DMS53 treated with DMSO at 0.1 percent for 48 hours (cell line): ENCODE measurements around the gene IL22RA2.
A peak's percentile ranks its signal among the peaks of the same experiment; 100 is the strongest.
"Not testable (repeated sequence)": the region's sequence is repeated elsewhere in the genome, so short reads cannot be mapped to it uniquely, and the experiment has no call there.

Experiments
- DNase-seq: peaks from one replicate; lab custom pipeline; 2025; ENCODE audit not compliant: unreplicated experiment; lab: John Stamatoyannopoulos, UW

IL22RA2 gene

GRCh38 chr6:137126875-137127485 lies 46.5 kb downstream of the IL22RA2 start:
- DNase-seq = no peak

- DNase-seq = no peak
Measured at GRCh38 chr6:137123078-137123477, 50.4 kb downstream of the IL22RA2 start.

GRCh38 chr6:137122612-137123011 lies 50.8 kb downstream of the IL22RA2 start:
- DNase-seq = peak; percentile 1

- DNase-seq = no peak
Measured at GRCh38 chr6:137121401-137121997, 51.9 kb downstream of the IL22RA2 start.

GRCh38 chr6:137120748-137121147 lies 52.7 kb downstream of the IL22RA2 start:
- no peak for DNase-seq

- no peak for DNase-seq
Measured at GRCh38 chr6:137119196-137120104, 54.0 kb downstream of the IL22RA2 start.

GRCh38 chr6:137117581-137117980 lies 55.9 kb downstream of the IL22RA2 start:
- no peak for DNase-seq

GRCh38 chr6:137116807-137117206 lies 56.6 kb downstream of the IL22RA2 start:
- no peak for DNase-seq

GRCh38 chr6:137115658-137116057 lies 57.8 kb downstream of the IL22RA2 start:
- no peak for DNase-seq

GRCh38 chr6:137112067-137112355 lies 61.4 kb downstream of the IL22RA2 start:
- no peak for DNase-seq

- no peak for DNase-seq
Measured at GRCh38 chr6:137111296-137112066, 62.0 kb downstream of the IL22RA2 start.

- no peak for DNase-seq
Measured at GRCh38 chr6:137107767-137108105, 65.7 kb downstream of the IL22RA2 start.

- not testable (repeated sequence) for DNase-seq
Measured at GRCh38 chr6:137107047-137107766, 66.2 kb downstream of the IL22RA2 start.

- no peak for DNase-seq
Measured at GRCh38 chr6:137106183-137106582, 67.3 kb downstream of the IL22RA2 start.

- DNase-seq = no peak
Measured at GRCh38 chr6:137105375-137105774, 68.1 kb downstream of the IL22RA2 start.

GRCh38 chr6:137104926-137105325 lies 68.5 kb downstream of the IL22RA2 start:
- no peak for DNase-seq

GRCh38 chr6:137102851-137103492 lies 70.5 kb downstream of the IL22RA2 start:
- DNase-seq = no peak

GRCh38 chr6:137102050-137102848 lies 71.2 kb downstream of the IL22RA2 start:
- DNase-seq = no peak

GRCh38 chr6:137099689-137100403 lies 73.6 kb downstream of the IL22RA2 start:
- DNase-seq = no peak
